Endodermal cell (in vitro differentiated cells): ENCODE measurements around the gene GRIN2D. TPM values are rescaled to one million over a fixed set of nuclear protein-coding genes. Genes with fewer than 3 reads are reported as not detected.
A peak's percentile ranks its signal among the peaks of the same experiment; 100 is the strongest.

Experiments used
- DNase-seq: peaks from one replicate; pipeline ENCODE4 v3.0.0-alpha.2; 2017
- H3K27ac ChIP-seq: 2 replicates; pipeline ENCODE4 v1.5.1; 2013; ENCODE audit warnings: mild to moderate bottlenecking, low read depth, low read length, moderate library complexity
- H3K27me3 ChIP-seq: 2 replicates; pipeline ENCODE4 v1.6.1; 2013; ENCODE audit warnings: mild to moderate bottlenecking, low read length, moderate library complexity; ENCODE audit not compliant: insufficient read depth, control insufficient read depth, poor library complexity, severe bottlenecking
- H3K36me3 ChIP-seq: 2 replicates; pipeline ENCODE4 v1.7.0; 2013; ENCODE audit warnings: mild to moderate bottlenecking, low read length, moderate library complexity; ENCODE audit not compliant: control insufficient read depth, insufficient read depth
- H3K4me1 ChIP-seq: one replicate; pipeline ENCODE4 v1.7.0; 2013; ENCODE audit warnings: low read length; ENCODE audit not compliant: control insufficient read depth, insufficient read depth
- H3K4me3 ChIP-seq: 2 replicates; pipeline ENCODE4 v1.5.1; 2013; ENCODE audit warnings: mild to moderate bottlenecking, low read length, moderate library complexity
- H3K9ac ChIP-seq: 2 replicates; pipeline ENCODE4 v1.6.1; 2013; ENCODE audit warnings: mild to moderate bottlenecking, low read length, moderate library complexity; ENCODE audit not compliant: poor library complexity, severe bottlenecking; ENCODE audit errors: extremely low read depth
- H3K9me3 ChIP-seq: 2 replicates; pipeline ENCODE4 v1.6.1; 2013; ENCODE audit warnings: mild to moderate bottlenecking, low read length, moderate library complexity; ENCODE audit not compliant: control insufficient read depth
- H3K27ac Mint-ChIP-seq: 2 replicates; pipeline ENCODE4 v1.8.0; 2020; ENCODE audit warnings: mixed read lengths
- H3K27me3 Mint-ChIP-seq: 2 replicates; pipeline ENCODE4 v1.8.0; 2021; ENCODE audit warnings: mild to moderate bottlenecking, mixed read lengths; ENCODE audit not compliant: insufficient read depth
- H3K36me3 Mint-ChIP-seq: 2 replicates; pipeline ENCODE4 v1.8.0; 2020; ENCODE audit warnings: low read depth, mixed read lengths
- H3K4me1 Mint-ChIP-seq: 2 replicates; pipeline ENCODE4 v1.8.0; 2020; ENCODE audit warnings: mixed read lengths
- H3K4me3 Mint-ChIP-seq: 2 replicates; pipeline ENCODE4 v1.8.0; 2020; ENCODE audit warnings: mild to moderate bottlenecking, moderate library complexity, mixed read lengths
- H3K9me3 Mint-ChIP-seq: 2 replicates; pipeline ENCODE4 v1.8.0; 2020; ENCODE audit warnings: mild to moderate bottlenecking, mixed read lengths
- CTCF ChIP-seq: fragments of 200-600 bp; sonication (generic); conservative IDR thresholded peaks from 2 replicates; pipeline ENCODE4 v1.5.0; 2021; ENCODE audit warnings: antibody characterized with exemption, mild to moderate bottlenecking
- WGBS, 2 experiments: methylation state at CpG; one replicate each; pipeline versions ENCODE4 v1.1.5 to v1.1.7; 2013; ENCODE audit warnings: missing lambda C conversion rate in 2 of 2, mixed read lengths in 1 of 2; ENCODE audit not compliant: insufficient coverage in 1 of 2, insufficient read length in 1 of 2; 5-methylcytosine and 5-hydroxymethylcytosine counted together
- total RNA-seq, 2 donors: library from RNA; stranded (reverse); fragmentation: NEBNext Ultra II Directional in 1 of 2; extraction: Animal tissue kit (Norgen Biotek cat#: 25700) in 1 of 2; gene quantifications; 2 replicates in 1 of 2; 3 replicates in 1 of 2; pipeline ENCODE4 v1.2.1, GENCODE V29; 2021

The GRIN2D gene
- total RNA-seq, 2 donors from 2014 or later = 0.77 to 1.2 TPM

DNA sequence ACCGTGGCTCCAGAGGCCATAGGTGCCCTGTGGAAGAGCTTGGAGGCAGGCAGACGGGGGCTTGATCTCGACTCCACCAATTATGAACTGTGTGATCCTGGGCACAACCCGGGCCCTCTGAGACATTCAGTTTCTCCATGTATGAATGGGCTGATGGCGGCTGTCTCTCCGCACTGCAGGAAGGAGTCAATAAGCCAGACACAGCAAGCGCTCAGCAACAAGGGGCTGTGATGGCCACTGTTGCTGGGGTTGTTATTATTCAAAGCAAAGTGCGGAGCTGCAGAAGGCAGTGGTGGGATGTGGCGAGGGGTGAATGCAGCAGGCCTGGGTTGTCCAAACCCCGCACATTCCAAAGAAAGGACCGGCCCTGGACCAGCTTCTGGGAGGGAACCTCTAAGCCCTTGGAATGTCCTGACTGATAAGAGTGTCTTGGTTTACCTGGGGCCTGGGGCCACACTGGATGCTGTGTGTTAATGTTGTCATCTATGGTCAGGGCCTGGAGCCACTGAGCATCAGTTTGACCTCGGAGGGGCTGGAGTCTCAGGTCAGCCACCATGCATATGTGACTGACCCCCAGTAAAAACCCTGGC, 38.0 kb upstream of the GRIN2D start:
- DNase-seq = no peak
- Histone ChIP-seq H3K4me3 (no peak overlapping the region), H3K9me3 (no peaks in the 10 kb centered on the region), H3K27ac (peak overlapping the region; percentile 33), H3K4me1 (no peaks in the 10 kb centered on the region), H3K27me3 (no peaks in the 10 kb centered on the region), H3K9ac (no peak overlapping the region), H3K36me3 (no peaks in the 10 kb centered on the region)
- 63 to 87% methylated on average over 10 to 12 of the region's 12 CpGs for WGBS, 2 experiments
- H3K27ac Mint-ChIP-seq = peak overlapping the region; percentile 74
- H3K4me1 Mint-ChIP-seq = peaks cover 5% of the 10 kb centered on the region
- no peaks in the 10 kb centered on the region for H3K9me3 Mint-ChIP-seq
- TF ChIP-seq CTCF = no peak
- no peak overlapping the region for H3K4me3 Mint-ChIP-seq
- H3K27me3 Mint-ChIP-seq = no peaks in the 10 kb centered on the region
- peaks cover 3% of the 10 kb centered on the region for H3K36me3 Mint-ChIP-seq

DNA sequence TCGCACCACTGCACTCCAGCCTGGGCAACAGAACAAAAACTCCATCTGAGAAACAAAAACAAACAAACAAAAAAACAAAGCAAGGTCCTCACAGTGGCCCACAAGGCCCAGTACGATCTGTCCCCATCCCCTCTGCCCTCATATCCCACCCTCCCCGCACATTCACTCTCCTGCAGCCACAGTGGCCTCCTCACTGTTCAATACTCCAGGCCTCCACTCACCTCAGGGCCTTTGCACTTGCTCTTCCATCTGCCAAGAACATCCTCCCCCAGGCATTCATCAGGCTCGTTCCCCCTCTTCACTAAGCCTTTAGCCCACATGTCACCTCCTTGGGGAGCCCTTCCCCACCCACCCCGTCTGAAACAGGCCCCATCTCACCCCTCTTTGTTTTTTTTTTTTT, 34.3 kb upstream of the GRIN2D start:
- Mint-ChIP-seq H3K4me1 (peaks cover 5% of the 10 kb centered on the region), H3K4me3 (no peak overlapping the region), H3K27me3 (no peaks in the 10 kb centered on the region), H3K36me3 (peaks cover 3% of the 10 kb centered on the region), H3K9me3 (no peaks in the 10 kb centered on the region), H3K27ac (no peak overlapping the region)
- H3K27me3 ChIP-seq = no peaks in the 10 kb centered on the region
- no peak overlapping the region for H3K27ac ChIP-seq
- H3K4me3 ChIP-seq = no peak overlapping the region
- no peak overlapping the region for H3K9ac ChIP-seq
- TF ChIP-seq CTCF = no peak
- H3K36me3 ChIP-seq = no peaks in the 10 kb centered on the region
- no peaks in the 10 kb centered on the region for H3K9me3 ChIP-seq
- no peaks in the 10 kb centered on the region for H3K4me1 ChIP-seq
- 93 to 100% methylated on average over 2 to 5 of the region's 5 CpGs for WGBS, 2 experiments
- DNase-seq = no peak

GRCh38 chr19:48361912-48362311, 31.6 kb upstream of the GRIN2D start:
- H3K4me3 ChIP-seq = no peak overlapping the region
- no peak for TF ChIP-seq CTCF
- H3K9me3 ChIP-seq = no peaks in the 10 kb centered on the region
- no peak overlapping the region for H3K9ac ChIP-seq
- 88 to 96% methylated on average over 1 to 2 of the region's 3 CpGs for WGBS, 2 experiments
- peaks cover 2% of the 10 kb centered on the region for H3K27me3 Mint-ChIP-seq
- no peaks in the 10 kb centered on the region for H3K27me3 ChIP-seq
- no peaks in the 10 kb centered on the region for H3K9me3 Mint-ChIP-seq
- H3K36me3 Mint-ChIP-seq = peaks cover 2% of the 10 kb centered on the region
- H3K27ac ChIP-seq = no peak overlapping the region
- H3K4me3 Mint-ChIP-seq = no peak overlapping the region
- no peaks in the 10 kb centered on the region for H3K4me1 ChIP-seq
- DNase-seq = no peak
- no peaks in the 10 kb centered on the region for H3K4me1 Mint-ChIP-seq
- H3K36me3 ChIP-seq = no peaks in the 10 kb centered on the region
- no peak overlapping the region for H3K27ac Mint-ChIP-seq
